Stimulated activated naive CD8-positive, alpha-beta T cell treated with anti-CD3 and anti-CD28 coated beads, Interleukin-15, Interleukin-2, amounts not matched to agents 100 ng/mL and 50 ng/mL, for 24 hours (primary cell): ENCODE data around the gene IL1RAPL1.

Experiments
- H3K27ac Mint-ChIP-seq: one replicate; pipeline ENCODE4 v1.8.0; 2021; ENCODE audit warnings: mild to moderate bottlenecking, mixed read lengths
- H3K27me3 Mint-ChIP-seq: one replicate; pipeline ENCODE4 v1.8.0; 2021; ENCODE audit warnings: mixed read lengths
- H3K36me3 Mint-ChIP-seq: one replicate; pipeline ENCODE4 v1.8.0; 2021; ENCODE audit warnings: low read depth, mixed read lengths
- H3K4me1 Mint-ChIP-seq: one replicate; pipeline ENCODE4 v1.8.0; 2021; ENCODE audit warnings: low read depth, mixed read lengths
- H3K4me3 Mint-ChIP-seq: one replicate; pipeline ENCODE4 v1.8.0; 2021; ENCODE audit warnings: mild to moderate bottlenecking, mixed read lengths
- H3K9me3 Mint-ChIP-seq: one replicate; pipeline ENCODE4 v1.8.0; 2021; ENCODE audit warnings: mixed read lengths

IL1RAPL1 gene

GRCh38 chrX:28586981-28587551 lies at the start of gene IL1RAPL1:
IL1RAPL1 (plus strand) TSS chrX:28587446.
- no peaks in the 10 kb centered on the region for H3K4me1 Mint-ChIP-seq
- no peak within 1 kb of the TSS for H3K4me3 Mint-ChIP-seq
- no peaks in the 10 kb centered on the region for H3K36me3 Mint-ChIP-seq
- H3K27ac Mint-ChIP-seq: no peak within 1 kb of the TSS
- no peaks in the 10 kb centered on the region for H3K27me3 Mint-ChIP-seq
- no peaks in the 10 kb centered on the region for H3K9me3 Mint-ChIP-seq

GRCh38 chrX:28542791-28543190 lies 44.5 kb upstream of the IL1RAPL1 start:
- Mint-ChIP-seq H3K4me1 (no peaks in the 10 kb centered on the region), H3K9me3 (no peaks in the 10 kb centered on the region), H3K27me3 (no peaks in the 10 kb centered on the region), H3K27ac (no peak overlapping the region), H3K4me3 (no peak overlapping the region), H3K36me3 (no peaks in the 10 kb centered on the region)

- H3K27me3 Mint-ChIP-seq: no peaks in the 10 kb centered on the region
Measured at GRCh38 chrX:28549838-28550237, 37.4 kb upstream of the IL1RAPL1 start.

GRCh38 chrX:28550331-28550872 lies 36.8 kb upstream of the IL1RAPL1 start:
- H3K4me3 Mint-ChIP-seq: no peak overlapping the region

More at GRCh38 chrX:28549838-28550237, 37.4 kb upstream of the IL1RAPL1 start:
- Mint-ChIP-seq H3K36me3 (no peaks in the 10 kb centered on the region), H3K9me3 (peaks cover 9% of the 10 kb centered on the region), H3K4me3 (no peak overlapping the region), H3K4me1 (no peaks in the 10 kb centered on the region), H3K27ac (no peak overlapping the region)

GRCh38 chrX:28552322-28552721 lies 34.9 kb upstream of the IL1RAPL1 start:
- H3K4me3 Mint-ChIP-seq: no peak overlapping the region
- no peaks in the 10 kb centered on the region for H3K36me3 Mint-ChIP-seq
- no peaks in the 10 kb centered on the region for H3K4me1 Mint-ChIP-seq
- H3K9me3 Mint-ChIP-seq: peaks cover 9% of the 10 kb centered on the region
- H3K27ac Mint-ChIP-seq: no peak overlapping the region
- no peaks in the 10 kb centered on the region for H3K27me3 Mint-ChIP-seq

More at GRCh38 chrX:28550331-28550872, 36.8 kb upstream of the IL1RAPL1 start:
- no peak overlapping the region for H3K27ac Mint-ChIP-seq
- no peaks in the 10 kb centered on the region for H3K36me3 Mint-ChIP-seq
- H3K4me1 Mint-ChIP-seq: no peaks in the 10 kb centered on the region
- H3K9me3 Mint-ChIP-seq: peaks cover 9% of the 10 kb centered on the region
- no peaks in the 10 kb centered on the region for H3K27me3 Mint-ChIP-seq

GRCh38 chrX:28552882-28553829 lies 34.1 kb upstream of the IL1RAPL1 start:
- H3K27me3 Mint-ChIP-seq: no peaks in the 10 kb centered on the region
- peaks cover 9% of the 10 kb centered on the region for H3K9me3 Mint-ChIP-seq
- no peak overlapping the region for H3K27ac Mint-ChIP-seq
- no peak overlapping the region for H3K4me3 Mint-ChIP-seq
- H3K36me3 Mint-ChIP-seq: no peaks in the 10 kb centered on the region
- no peaks in the 10 kb centered on the region for H3K4me1 Mint-ChIP-seq

- Mint-ChIP-seq H3K27me3 (no peaks in the 10 kb centered on the region), H3K9me3 (no peaks in the 10 kb centered on the region), H3K36me3 (no peaks in the 10 kb centered on the region), H3K27ac (no peak overlapping the region), H3K4me1 (no peaks in the 10 kb centered on the region), H3K4me3 (no peak overlapping the region)
Measured at GRCh38 chrX:28576117-28576516, 11.1 kb upstream of the IL1RAPL1 start.

GRCh38 chrX:28581522-28581921 lies 5.7 kb upstream of the IL1RAPL1 start:
- H3K4me3 Mint-ChIP-seq: no peak overlapping the region
- H3K36me3 Mint-ChIP-seq: no peaks in the 10 kb centered on the region
- H3K27me3 Mint-ChIP-seq: no peaks in the 10 kb centered on the region
- H3K4me1 Mint-ChIP-seq: no peaks in the 10 kb centered on the region
- H3K9me3 Mint-ChIP-seq: no peaks in the 10 kb centered on the region
- H3K27ac Mint-ChIP-seq: no peak overlapping the region

GRCh38 chrX:28582511-28582910 lies 4.7 kb upstream of the IL1RAPL1 start:
- no peaks in the 10 kb centered on the region for H3K27me3 Mint-ChIP-seq
- H3K9me3 Mint-ChIP-seq: no peaks in the 10 kb centered on the region
- H3K4me1 Mint-ChIP-seq: no peaks in the 10 kb centered on the region
- H3K36me3 Mint-ChIP-seq: no peaks in the 10 kb centered on the region
- no peak overlapping the region for H3K27ac Mint-ChIP-seq
- H3K4me3 Mint-ChIP-seq: no peak overlapping the region

GRCh38 chrX:28584025-28584424 lies 3.2 kb upstream of the IL1RAPL1 start:
- Mint-ChIP-seq H3K36me3 (no peaks in the 10 kb centered on the region), H3K27me3 (no peaks in the 10 kb centered on the region), H3K4me1 (no peaks in the 10 kb centered on the region), H3K9me3 (no peaks in the 10 kb centered on the region), H3K4me3 (no peak overlapping the region), H3K27ac (no peak overlapping the region)

GRCh38 chrX:28585767-28586166 lies 1.5 kb upstream of the IL1RAPL1 start:
- no peaks in the 10 kb centered on the region for H3K9me3 Mint-ChIP-seq
- H3K27ac Mint-ChIP-seq: no peak overlapping the region
- no peak overlapping the region for H3K4me3 Mint-ChIP-seq
- no peaks in the 10 kb centered on the region for H3K36me3 Mint-ChIP-seq
- H3K4me1 Mint-ChIP-seq: no peaks in the 10 kb centered on the region
- no peaks in the 10 kb centered on the region for H3K27me3 Mint-ChIP-seq

GRCh38 chrX:28586286-28586685 lies 960 bp upstream of the IL1RAPL1 start:
- H3K4me3 Mint-ChIP-seq: no peak overlapping the region
- no peaks in the 10 kb centered on the region for H3K36me3 Mint-ChIP-seq
- H3K27ac Mint-ChIP-seq: no peak overlapping the region
- no peaks in the 10 kb centered on the region for H3K27me3 Mint-ChIP-seq
- H3K9me3 Mint-ChIP-seq: no peaks in the 10 kb centered on the region
- no peaks in the 10 kb centered on the region for H3K4me1 Mint-ChIP-seq

- Mint-ChIP-seq H3K9me3 (no peaks in the 10 kb centered on the region), H3K27me3 (no peaks in the 10 kb centered on the region)
Measured at GRCh38 chrX:28589046-28589445, 1.8 kb downstream of the IL1RAPL1 start.

GRCh38 chrX:28590396-28590795 lies 3.1 kb downstream of the IL1RAPL1 start:
- Mint-ChIP-seq H3K27ac (no peak overlapping the region), H3K9me3 (no peaks in the 10 kb centered on the region), H3K4me1 (no peaks in the 10 kb centered on the region), H3K36me3 (no peaks in the 10 kb centered on the region), H3K27me3 (no peaks in the 10 kb centered on the region), H3K4me3 (no peak overlapping the region)

More at GRCh38 chrX:28589046-28589445, 1.8 kb downstream of the IL1RAPL1 start:
- no peaks in the 10 kb centered on the region for H3K36me3 Mint-ChIP-seq
- H3K4me3 Mint-ChIP-seq: no peak overlapping the region
- no peaks in the 10 kb centered on the region for H3K4me1 Mint-ChIP-seq
- H3K27ac Mint-ChIP-seq: no peak overlapping the region

- Mint-ChIP-seq H3K27me3 (no peaks in the 10 kb centered on the region), H3K9me3 (no peaks in the 10 kb centered on the region), H3K4me1 (no peaks in the 10 kb centered on the region), H3K27ac (no peak overlapping the region), H3K4me3 (no peak overlapping the region), H3K36me3 (no peaks in the 10 kb centered on the region)
Measured at GRCh38 chrX:28591542-28591941, 4.3 kb downstream of the IL1RAPL1 start.
